AG04449 (cell line): Measurements from ENCODE around the gene MMP12.

Experiments
- CTCF ChIA-PET: fragments of 350-600 bp; formaldehyde crosslinking; extraction: SDS; loops from one replicate; lab custom pipeline; 2021; ENCODE audit warnings: antibody characterized with exemption; lab: Yijun Ruan, JAX
- POLR2A ChIA-PET: fragments of 400-600, 350-600 bp; formaldehyde crosslinking; extraction: SDS; loops from one replicate; lab custom pipeline; 2020; ENCODE audit warnings: antibody characterized with exemption, inconsistent platforms; lab: Yijun Ruan, JAX
- DNase-seq: peaks from one replicate; pipeline ENCODE4 v3.0.0-alpha.2; 2010; ENCODE audit warnings: low read depth, low spot score
- H3K4me3 ChIP-seq: 2 replicates; pipeline ENCODE4 v1.5.1; 2011; ENCODE audit warnings: low read depth, mild to moderate bottlenecking, control low read depth, low read length
- CTCF ChIP-seq: IDR thresholded peaks from one replicate; pipeline ENCODE4 v1.5.1; 2011; ENCODE audit warnings: mild to moderate bottlenecking, moderate library complexity, low read length, control low read depth, inconsistent platforms; ENCODE audit not compliant: insufficient read depth; ENCODE audit errors: missing control alignments

Gene MMP12

GRCh38 chr11:102843489-102843888, 31.3 kb downstream of the MMP12 start, which contains the start of gene MMP3:
Gene MMP3, minus strand, starts transcription at chr11:102843609. Its CDS starts 63 bp downstream, at chr11:102843546.
- CTCF ChIA-PET = interaction anchor here (1.3 to 3.3 kb wide), 4 partner anchors 9 to 71 kb away, joined by 4 to 18 read pairs (median 4); no protein-coding TSS in a partner anchor
- no peak within 1 kb of the TSS for H3K4me3 ChIP-seq
- TF ChIP-seq CTCF = no peak
- POLR2A ChIA-PET = no interaction called here
- DNase-seq = no peak

DNA sequence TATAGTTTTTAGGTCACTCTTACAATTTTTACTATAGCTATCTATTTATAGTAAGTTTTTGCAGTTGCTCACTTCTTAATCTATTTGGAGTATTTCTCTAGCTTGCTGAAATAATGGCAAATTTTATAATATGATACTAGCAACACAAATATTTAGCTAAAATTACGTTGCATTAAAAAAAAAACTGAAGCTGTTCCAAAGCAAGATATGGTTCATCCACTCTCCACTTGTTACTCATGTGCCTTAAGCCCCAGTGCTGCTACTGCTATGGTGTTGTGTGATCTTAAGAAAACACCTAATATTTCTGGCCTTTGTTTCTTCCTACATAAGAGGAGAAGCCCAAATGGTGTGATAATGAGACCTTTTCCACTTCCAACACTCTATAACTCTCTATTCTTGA, 31.9 kb downstream of the MMP12 start:
- ChIA-PET POLR2A (interaction anchor here (0.6 kb wide), 1 partner anchor 55 kb away, joined by 3 read pairs; no protein-coding TSS in a partner anchor), CTCF (interaction anchor here (1.3 to 3.3 kb wide), 4 partner anchors 8 to 48 kb away, joined by 4 to 18 read pairs (median 4); no protein-coding TSS in a partner anchor)
- TF ChIP-seq CTCF = no peak
- no peak for DNase-seq
- H3K4me3 ChIP-seq = no peak overlapping the region

- CTCF ChIA-PET = interaction anchor here (2.0 to 2.1 kb wide), 2 partner anchors 9 to 74 kb away, joined by 5 to 7 read pairs; no protein-coding TSS in a partner anchor
- TF ChIP-seq CTCF = no peak
- POLR2A ChIA-PET = no interaction called here
- no peak overlapping the region for H3K4me3 ChIP-seq
- no peak for DNase-seq
Measured at GRCh38 chr11:102840018-102840417, 34.8 kb downstream of the MMP12 start.

DNA sequence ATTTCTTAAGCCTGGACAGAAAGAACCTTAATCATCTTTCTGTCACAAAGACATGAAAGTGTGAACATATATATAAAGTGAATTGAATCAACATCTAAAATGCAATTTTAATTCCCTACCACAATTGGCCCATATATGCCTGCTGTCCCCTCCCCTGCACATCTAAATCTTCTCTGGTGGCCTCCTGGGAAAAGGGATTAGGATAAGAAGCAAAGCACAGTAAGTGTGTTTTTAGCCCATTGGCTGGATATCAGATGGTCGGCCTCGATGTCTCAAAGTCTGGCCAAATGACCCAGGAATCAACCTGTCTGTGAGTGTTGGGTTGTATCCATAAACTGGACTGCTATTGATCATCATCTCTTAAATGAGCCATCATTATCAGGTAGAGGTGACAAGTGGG, 37.1 kb downstream of the MMP12 start:
- CTCF ChIA-PET = interaction anchor here (2.3 kb wide), 1 partner anchor 103 kb away, joined by 11 read pairs; no protein-coding TSS in a partner anchor

DNA sequence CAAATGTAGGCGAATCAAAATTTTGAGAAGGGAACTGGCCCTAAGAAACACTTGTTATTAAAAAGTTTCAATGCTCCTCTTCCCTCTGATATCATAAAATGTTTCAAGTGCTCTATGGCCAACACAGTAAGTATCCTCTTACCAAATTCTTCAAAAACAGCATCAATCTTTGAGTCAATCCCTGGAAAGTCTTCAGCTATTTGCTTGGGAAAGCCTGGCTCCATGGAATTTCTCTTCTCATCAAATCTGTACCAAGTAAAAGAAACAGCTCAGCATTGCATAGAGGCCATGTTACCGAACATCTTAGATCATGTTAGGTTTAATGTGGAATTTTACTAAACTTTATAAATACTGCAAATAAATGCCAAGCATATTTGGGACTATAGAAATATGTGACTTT, 37.6 kb downstream of the MMP12 start:
- no peak for TF ChIP-seq CTCF
- ChIA-PET CTCF (interaction anchor here (0.7 to 2.3 kb wide), 4 partner anchors 27 to 220 kb away, joined by 3 to 11 read pairs (median 6); no protein-coding TSS in a partner anchor), POLR2A (interaction anchor here (0.6 kb wide), 1 partner anchor 258 kb away, joined by 3 read pairs; no protein-coding TSS in a partner anchor)
- no peak overlapping the region for H3K4me3 ChIP-seq
- no peak for DNase-seq

More for the DNA sequence above, 37.1 kb downstream of the MMP12 start:
- H3K4me3 ChIP-seq = no peak overlapping the region
- POLR2A ChIA-PET = no interaction called here
- DNase-seq = no peak
- no peak for TF ChIP-seq CTCF

DNA sequence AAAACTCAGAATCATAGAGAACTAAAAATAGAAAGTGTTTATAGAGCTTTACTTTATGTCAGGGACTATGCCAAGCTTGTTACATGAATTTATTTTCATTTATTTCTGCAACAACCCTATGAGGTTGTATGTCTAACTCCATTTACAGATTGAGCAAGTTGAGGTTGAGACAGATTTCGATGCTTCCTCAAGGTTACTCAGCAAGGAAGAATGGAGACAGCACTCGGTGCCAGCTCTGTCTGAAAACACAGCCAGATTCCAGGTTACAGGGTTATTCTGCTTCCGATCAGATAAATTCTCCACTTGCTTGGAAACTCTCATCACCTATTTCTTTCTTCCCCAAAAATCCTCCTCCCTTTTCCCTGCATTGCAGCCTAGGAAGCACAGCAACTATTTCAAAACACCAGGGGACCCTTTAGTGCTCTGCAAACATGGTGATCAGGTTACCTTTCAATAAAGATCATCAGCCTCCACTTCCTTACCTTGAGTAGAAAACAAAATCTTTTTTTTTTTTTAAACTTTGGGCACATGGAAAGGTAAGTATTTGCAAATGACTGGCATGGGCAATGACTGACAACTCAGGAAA, 38.4 kb downstream of the MMP12 start:
- CTCF ChIA-PET = interaction anchor here (0.7 to 2.3 kb wide), 9 partner anchors 9 to 221 kb away, joined by 3 to 11 read pairs (median 3); no protein-coding TSS in a partner anchor
- no peak overlapping the region for H3K4me3 ChIP-seq
- POLR2A ChIA-PET = no interaction called here
- DNase-seq = peak; percentile 56
- TF ChIP-seq CTCF = no peak
